HEK293 (cell line): ENCODE data around the gene SLC44A5.

Experiments used
- ATF2 ChIP-seq: fragments of 450-650 bp; formaldehyde crosslinking; IDR thresholded peaks from 2 replicates; pipeline ENCODE4 v1.5.1; 2016; ENCODE audit warnings: missing biosample characterization, missing genetic modification characterization, low read depth
- GFI1B ChIP-seq: fragments of 450-650 bp; formaldehyde crosslinking; IDR thresholded peaks from 2 replicates; pipeline ENCODE4 v1.5.1; 2016; ENCODE audit warnings: missing biosample characterization, missing genetic modification characterization
- INSM2 ChIP-seq: fragments of 450-650 bp; formaldehyde crosslinking; IDR thresholded peaks from 2 replicates; pipeline ENCODE4 v1.5.1; 2016; ENCODE audit warnings: missing biosample characterization, missing genetic modification characterization
- KLF17 ChIP-seq: fragments of 450-650 bp; formaldehyde crosslinking; IDR thresholded peaks from 2 replicates; pipeline ENCODE4 v1.5.1; 2016; ENCODE audit warnings: missing biosample characterization, missing genetic modification characterization
- KLF8 ChIP-seq: fragments of 450-650 bp; formaldehyde crosslinking; IDR thresholded peaks from 2 replicates; pipeline ENCODE4 v1.5.1; 2016; ENCODE audit warnings: missing biosample characterization, missing genetic modification characterization
- OVOL3 ChIP-seq: fragments of 450-650 bp; formaldehyde crosslinking; IDR thresholded peaks from 2 replicates; pipeline ENCODE4 v1.5.1; 2016; ENCODE audit warnings: missing biosample characterization, missing genetic modification characterization
- PRDM10 ChIP-seq: fragments of 450-650 bp; formaldehyde crosslinking; IDR thresholded peaks from 2 replicates; pipeline ENCODE4 v1.5.1; 2016; ENCODE audit warnings: missing biosample characterization, missing genetic modification characterization
- PRDM6 ChIP-seq: fragments of 450-650 bp; formaldehyde crosslinking; IDR thresholded peaks from 2 replicates; pipeline ENCODE4 v1.5.1; 2017; ENCODE audit warnings: missing biosample characterization, missing genetic modification characterization
- SP3 ChIP-seq: fragments of 450-650 bp; formaldehyde crosslinking; IDR thresholded peaks from 2 replicates; pipeline ENCODE4 v1.5.1; 2016; ENCODE audit warnings: missing biosample characterization, missing genetic modification characterization
- ZBTB20 ChIP-seq: fragments of 450-650 bp; formaldehyde crosslinking; IDR thresholded peaks from 2 replicates; pipeline ENCODE4 v1.5.1; 2016; ENCODE audit warnings: missing biosample characterization, missing genetic modification characterization
- ZBTB21 ChIP-seq: fragments of 450-650 bp; formaldehyde crosslinking; IDR thresholded peaks from 2 replicates; pipeline ENCODE4 v1.5.1; 2017; ENCODE audit warnings: missing biosample characterization, missing genetic modification characterization
- ZBTB44 ChIP-seq: fragments of 450-650 bp; IDR thresholded peaks from 2 replicates; pipeline ENCODE4 v1.5.1; 2018; ENCODE audit warnings: missing biosample characterization, mild to moderate bottlenecking, missing genetic modification characterization
- ZBTB49 ChIP-seq: fragments of 450-650 bp; formaldehyde crosslinking; IDR thresholded peaks from 2 replicates; pipeline ENCODE4 v1.5.1; 2016; ENCODE audit warnings: missing biosample characterization, missing genetic modification characterization, low read depth
- ZFP69B ChIP-seq: fragments of 450-650 bp; formaldehyde crosslinking; IDR thresholded peaks from 2 replicates; pipeline ENCODE4 v1.5.1; 2016; ENCODE audit warnings: missing biosample characterization, missing genetic modification characterization
- ZNF155 ChIP-seq: fragments of 450-650 bp; formaldehyde crosslinking; IDR thresholded peaks from 2 replicates; pipeline ENCODE4 v1.5.1; 2016; ENCODE audit warnings: missing biosample characterization, missing genetic modification characterization
- ZNF184 ChIP-seq: fragments of 450-650 bp; IDR thresholded peaks from 2 replicates; pipeline ENCODE4 v1.5.1; 2018; ENCODE audit warnings: missing biosample characterization, mild to moderate bottlenecking, missing genetic modification characterization
- ZNF221 ChIP-seq: fragments of 450-650 bp; formaldehyde crosslinking; IDR thresholded peaks from 2 replicates; pipeline ENCODE4 v1.5.1; 2017; ENCODE audit warnings: missing biosample characterization, missing genetic modification characterization, borderline replicate concordance
- ZNF274 ChIP-seq, 2 experiments: fragments of 200-500 bp in 1 of 2; fragments of 450-650 bp in 1 of 2; sonication (Bioruptor generic) in 1 of 2; formaldehyde crosslinking in 1 of 2; IDR thresholded peaks; 2 replicates each; pipeline versions ENCODE4 v1.5.1 to v1.6.1; 2014 to 2016; ENCODE audit warnings: borderline replicate concordance in 1 of 2, inconsistent platforms in 1 of 2, low read length in 1 of 2, missing biosample characterization in 1 of 2, missing genetic modification characterization in 1 of 2
- ZNF510 ChIP-seq: fragments of 450-650 bp; formaldehyde crosslinking; IDR thresholded peaks from 2 replicates; pipeline ENCODE4 v1.5.1; 2018; ENCODE audit warnings: mild to moderate bottlenecking, missing genetic modification characterization, missing biosample characterization; ENCODE audit not compliant: insufficient replicate concordance
- ZNF548 ChIP-seq: fragments of 450-650 bp; formaldehyde crosslinking; IDR thresholded peaks from 2 replicates; pipeline ENCODE4 v1.5.1; 2016; ENCODE audit warnings: missing biosample characterization, missing genetic modification characterization
- ZNF596 ChIP-seq: fragments of 450-650 bp; IDR thresholded peaks from 2 replicates; pipeline ENCODE4 v1.5.0; 2018; ENCODE audit warnings: missing biosample characterization, mild to moderate bottlenecking, missing genetic modification characterization, moderate library complexity
- ZNF664 ChIP-seq: fragments of 450-650 bp; formaldehyde crosslinking; IDR thresholded peaks from 2 replicates; pipeline ENCODE4 v1.5.1; 2016; ENCODE audit warnings: missing biosample characterization, missing genetic modification characterization
- ZNF692 ChIP-seq: fragments of 450-650 bp; formaldehyde crosslinking; IDR thresholded peaks from 2 replicates; pipeline ENCODE4 v1.5.1; 2016; ENCODE audit warnings: missing biosample characterization, missing genetic modification characterization

SLC44A5 gene

GRCh38 chr1:75345538-75346292, 265.2 kb downstream of the SLC44A5 start (continued):
- peak; percentile 62 for TF ChIP-seq ZNF692 (tag by site-specific recombination)
- no peak for TF ChIP-seq ZNF548 (tag by site-specific recombination)
- 0 out of 2 replicates have a peak, but pooled peaks have one; percentile 22 for TF ChIP-seq ZNF184 (tag by site-specific recombination)
- peak; percentile 74 for TF ChIP-seq INSM2 (tag by site-specific recombination)
- no peak for TF ChIP-seq ZNF274 (IDR thresholded peaks at IDR 0.05; ENCODE audit: low read length)
- TF ChIP-seq ZNF274 (tag by site-specific recombination; IDR thresholded peaks at IDR 0.05; ENCODE audit: borderline replicate concordance), result no peak
- peak; percentile 66; the same call in 1 of the 2 replicates for TF ChIP-seq GFI1B (tag by site-specific recombination)
- TF ChIP-seq ZNF221, result no peak
- no peak for TF ChIP-seq ZBTB49
- TF ChIP-seq ZNF155 (tag by site-specific recombination), result no peak
- TF ChIP-seq SP3 (tag by site-specific recombination), result no peak
- TF ChIP-seq ZNF664, result no peak
- no peak for TF ChIP-seq ZBTB44 (tag by site-specific recombination)
- no peak for TF ChIP-seq KLF17
- peak; percentile 59 for TF ChIP-seq ZBTB21
- TF ChIP-seq PRDM10 (tag by site-specific recombination), result peak; percentile 77
- TF ChIP-seq ZNF510 (tag by site-specific recombination), result no peak
- TF ChIP-seq ZNF596 (tag by site-specific recombination), result no peak
- TF ChIP-seq ZBTB20, result no peak
- no peak for TF ChIP-seq OVOL3
- TF ChIP-seq PRDM6 (tag by site-specific recombination), result peak; percentile 51
- TF ChIP-seq ZFP69B (tag by site-specific recombination), result no peak
- TF ChIP-seq ATF2 (tag by site-specific recombination), result peak; percentile 64
- peak; percentile 24; the same call in 1 of the 2 replicates for TF ChIP-seq KLF8
